LHCN-M2 (cell line): ENCODE measurements around the gene SLC22A17. TPM values are rescaled to one million over a fixed set of nuclear protein-coding genes. Genes with fewer than 3 reads are reported as not detected.

Experiments used
- DNase-seq: peaks from one replicate; pipeline ENCODE4 v3.0.0-alpha.2; 2012; ENCODE audit warnings: low read depth
- total RNA-seq: library from RNA; depleted of rRNA; stranded (reverse); fragments of >200 nt; gene quantifications from 2 replicates; pipeline ENCODE4 v1.2.3, GENCODE V29; 2014

SLC22A17 gene
- total RNA-seq, 1 experiment from 2014 or later: 13.5 TPM

GRCh38 chr14:23364164-23365035 lies 11.7 kb upstream of the SLC22A17 start:
- no peak for DNase-seq

GRCh38 chr14:23362200-23362599 lies 9.5 kb upstream of the SLC22A17 start:
- no peak for DNase-seq

DNA sequence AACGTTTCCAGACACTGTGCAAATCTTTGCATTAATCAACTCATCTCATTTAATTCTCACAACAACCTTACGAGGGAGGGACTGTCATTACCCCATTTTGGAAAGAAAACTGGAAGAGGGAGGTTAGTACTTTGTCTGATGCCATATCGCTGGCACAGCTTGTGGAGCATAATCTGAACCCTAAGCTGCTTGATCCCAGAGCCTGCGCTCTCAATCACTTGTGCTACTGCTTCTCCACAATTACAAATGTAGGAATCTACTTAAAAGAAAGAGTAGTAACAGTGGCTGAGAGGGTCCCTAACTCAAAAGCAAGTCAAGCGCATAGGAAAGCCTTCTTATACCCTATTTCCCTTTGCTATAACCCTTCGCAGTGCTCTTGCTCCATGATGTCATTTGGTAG lies 9.1 kb upstream of the SLC22A17 start:
- no peak for DNase-seq

GRCh38 chr14:23361320-23361719 lies 8.6 kb upstream of the SLC22A17 start:
- peak; percentile 12 for DNase-seq

- DNase-seq: no peak
Observed at GRCh38 chr14:23360496-23360895, 7.8 kb upstream of the SLC22A17 start.

DNA sequence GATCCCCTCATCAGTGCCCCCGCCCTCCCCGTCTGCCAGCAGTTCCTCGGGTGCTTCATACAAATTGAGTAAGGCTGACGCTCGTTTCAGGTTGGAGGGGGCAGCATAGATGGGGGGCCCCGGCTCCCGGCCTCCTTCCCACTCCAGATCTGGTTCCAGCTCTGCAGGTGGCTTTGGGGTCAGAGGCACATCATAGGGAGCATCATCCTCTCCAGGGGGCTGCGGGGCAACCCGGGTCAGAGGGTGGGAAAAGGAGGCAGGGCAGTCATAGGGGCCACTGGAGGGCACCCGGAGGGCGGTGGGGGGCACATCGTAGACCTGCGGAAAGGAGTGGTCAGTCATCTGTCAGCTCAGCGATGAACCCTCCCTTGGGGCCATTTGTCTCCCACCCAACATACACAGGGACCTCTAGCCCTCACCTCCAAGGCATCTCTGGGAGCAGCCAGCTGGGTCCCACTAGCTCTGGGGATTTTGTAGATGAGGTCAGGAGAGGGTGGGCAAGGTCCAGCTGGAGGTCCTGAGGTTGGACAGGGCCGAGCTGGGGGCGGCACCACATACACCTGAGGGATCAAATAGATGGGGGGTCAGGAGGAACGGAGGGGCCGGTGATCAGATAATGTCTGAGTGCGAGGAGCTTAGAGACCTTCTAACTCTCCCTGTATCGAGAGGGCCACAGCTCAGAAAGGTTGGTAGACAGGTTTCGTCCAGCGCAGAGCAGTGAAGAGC lies 7.2 kb upstream of the SLC22A17 start:
- DNase-seq: no peak

DNA sequence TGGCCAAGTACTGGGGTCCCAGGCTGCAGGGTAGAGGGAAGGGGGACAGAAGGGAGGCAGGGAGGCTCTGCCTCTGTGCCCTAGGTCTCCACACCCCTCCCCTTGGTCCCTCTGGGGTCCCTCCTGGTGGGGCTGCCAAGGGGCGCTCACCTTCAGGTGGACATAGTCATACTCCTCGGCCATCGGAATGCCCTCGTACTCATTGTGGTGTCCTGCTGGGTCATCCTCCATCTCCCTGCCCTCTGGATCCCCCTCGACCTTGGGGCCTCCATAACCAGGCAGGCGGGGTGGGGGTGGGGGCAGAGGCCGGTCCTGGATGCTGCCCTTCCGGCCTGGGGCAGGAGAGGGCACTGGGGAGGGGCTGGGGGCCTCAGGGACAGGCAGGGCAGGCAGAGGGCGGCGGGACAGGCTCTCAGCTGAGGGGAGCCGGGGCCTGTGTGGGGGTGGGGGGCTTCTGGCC lies 6.5 kb upstream of the SLC22A17 start:
- DNase-seq: no peak

- DNase-seq: no peak
Observed at GRCh38 chr14:23358553-23359166, 6.0 kb upstream of the SLC22A17 start.

DNA sequence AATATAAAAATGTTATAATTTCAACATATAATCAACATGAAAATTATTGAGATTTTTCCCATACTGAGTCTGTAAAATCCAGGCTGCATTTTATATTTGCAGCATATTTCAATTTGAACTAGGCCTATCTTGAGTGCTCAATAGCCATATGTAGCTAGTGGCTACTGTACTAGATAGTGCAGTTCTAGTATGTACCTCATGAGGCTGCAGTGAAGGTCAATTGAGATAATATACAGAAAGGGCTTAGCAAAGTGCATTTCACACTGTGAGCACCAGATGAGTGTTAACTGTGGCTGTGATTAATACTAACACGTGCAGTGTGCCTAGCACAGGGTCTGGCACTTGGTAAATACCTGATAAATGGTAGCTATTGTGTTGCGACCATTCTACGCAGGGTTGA lies 5.4 kb upstream of the SLC22A17 start:
- no peak for DNase-seq

GRCh38 chr14:23357261-23357660 lies 4.6 kb upstream of the SLC22A17 start:
- no peak for DNase-seq

DNA sequence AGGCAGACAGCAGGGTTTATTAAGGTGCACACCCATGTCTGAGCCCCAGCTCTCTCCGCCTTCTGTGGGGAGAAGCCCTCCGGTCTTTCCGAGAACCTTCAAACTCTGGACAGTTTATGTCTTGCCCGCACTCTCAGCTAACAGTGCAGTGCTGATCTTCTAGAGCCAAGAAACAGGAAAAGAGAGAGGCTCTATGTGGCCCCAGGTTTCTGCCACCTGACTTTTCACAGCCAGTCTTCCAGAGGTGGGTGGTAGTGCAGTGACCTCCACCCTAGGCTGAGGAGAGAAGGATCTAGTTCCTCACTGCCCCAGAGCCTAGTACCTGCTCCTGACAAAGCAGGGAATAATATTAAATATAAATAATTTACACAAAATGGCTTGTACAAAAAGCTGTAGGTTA lies 4.0 kb upstream of the SLC22A17 start:
- no peak for DNase-seq

DNA sequence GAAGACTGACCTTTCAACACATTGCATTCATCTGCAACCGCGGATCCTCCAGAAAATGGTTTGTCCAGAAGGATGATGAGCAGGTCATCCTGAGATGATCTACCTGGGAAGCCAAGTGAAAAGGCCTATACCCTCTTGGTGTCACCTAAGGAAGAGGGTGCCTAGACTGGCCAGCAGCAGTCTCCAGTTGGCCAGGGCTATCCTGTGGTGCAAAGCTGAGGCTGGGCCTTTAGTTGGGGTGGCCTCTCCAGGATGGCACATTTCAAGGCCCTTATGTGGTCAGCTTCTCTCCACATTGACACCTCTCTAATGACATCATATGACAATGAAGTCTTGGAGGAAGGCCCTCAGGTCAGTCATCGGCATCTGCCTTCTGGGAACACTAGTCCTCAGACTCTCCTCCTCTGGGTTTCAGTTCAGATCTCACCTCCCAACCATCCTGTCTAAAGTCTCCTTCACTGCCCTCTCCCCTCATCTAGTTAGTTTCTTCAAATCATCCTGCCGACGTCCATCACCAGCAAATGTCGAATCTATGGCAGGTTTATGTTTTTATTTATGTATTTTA lies 3.3 kb upstream of the SLC22A17 start:
- DNase-seq: no peak

DNA sequence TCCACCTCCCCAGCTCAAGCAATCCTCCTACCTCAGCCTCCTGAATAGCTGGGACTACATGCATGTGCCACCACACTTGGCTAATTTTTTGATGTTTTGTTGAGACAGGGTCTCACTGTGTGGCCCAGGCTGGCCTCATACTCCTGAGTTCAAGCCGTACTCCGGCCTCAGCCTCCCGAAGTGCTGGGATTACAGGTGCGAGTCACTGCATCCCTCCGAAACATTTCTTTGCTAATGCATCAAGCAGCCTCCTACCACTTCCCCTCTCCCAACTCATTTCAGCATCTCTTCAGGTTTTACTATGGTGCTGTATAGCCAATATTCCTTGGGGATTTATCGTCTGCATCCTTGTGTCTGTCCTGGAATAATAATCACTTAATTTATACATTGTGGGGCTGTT lies 2.3 kb upstream of the SLC22A17 start:
- no peak for DNase-seq

DNA sequence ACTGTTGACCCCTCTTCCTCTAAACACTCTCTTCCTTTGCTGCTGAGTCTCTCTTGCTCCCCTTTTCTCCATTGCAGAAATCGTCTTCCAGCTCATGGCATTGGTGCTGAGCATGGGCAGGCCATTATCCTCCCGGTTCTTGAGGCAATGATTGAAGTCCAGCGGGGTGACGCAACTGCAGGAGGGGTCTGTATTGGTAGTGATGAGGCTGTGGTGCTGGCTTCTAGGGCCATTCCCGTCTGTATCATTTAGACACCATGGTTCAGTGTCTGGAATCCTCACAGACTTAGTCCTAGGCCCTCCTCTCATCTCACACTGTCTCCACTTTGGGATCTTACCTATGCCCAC lies 720 bp upstream of the SLC22A17 start:
- DNase-seq: no peak

DNA sequence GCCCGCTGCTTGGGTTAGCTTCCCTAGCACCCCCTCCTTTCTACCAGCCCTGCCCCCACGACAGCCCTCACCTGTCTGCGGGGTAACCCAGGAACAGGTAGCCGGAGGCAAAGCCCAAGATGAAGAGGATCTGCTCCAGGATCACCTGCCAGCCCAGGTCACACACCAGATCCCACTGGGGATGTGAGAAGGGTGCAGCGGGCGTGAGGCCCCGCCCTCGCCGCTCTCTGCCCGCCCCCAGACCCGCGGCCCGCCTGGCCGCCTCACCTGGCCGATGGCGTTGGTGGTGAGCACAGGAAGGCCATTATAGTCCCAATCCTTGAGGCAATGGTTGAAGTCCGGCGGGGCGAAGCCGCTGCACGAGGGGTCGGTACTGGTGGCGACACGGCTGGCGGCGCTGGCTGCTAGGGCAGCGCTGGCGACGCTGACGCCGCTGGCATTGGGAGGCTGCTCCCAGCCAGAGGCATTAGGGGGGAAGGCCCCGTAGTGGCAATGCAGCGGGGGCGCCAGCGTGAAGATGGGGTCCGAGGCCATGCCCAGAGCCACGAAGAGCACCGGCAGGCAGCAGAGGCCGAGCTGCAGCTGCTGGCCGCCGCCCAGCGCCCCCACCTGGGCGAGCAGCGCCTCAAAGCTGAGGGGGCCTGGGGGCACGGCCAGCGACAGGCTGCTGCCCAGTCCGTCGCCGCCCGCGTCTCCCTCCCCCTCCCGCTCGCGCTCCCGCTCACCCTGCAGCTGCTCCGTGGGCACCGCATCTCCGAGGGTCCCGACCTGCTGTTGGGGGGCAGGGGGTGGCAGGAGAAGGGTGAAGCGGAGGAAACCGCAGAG lies 794 bp downstream of the SLC22A17 start:
- DNase-seq: no peak

DNA sequence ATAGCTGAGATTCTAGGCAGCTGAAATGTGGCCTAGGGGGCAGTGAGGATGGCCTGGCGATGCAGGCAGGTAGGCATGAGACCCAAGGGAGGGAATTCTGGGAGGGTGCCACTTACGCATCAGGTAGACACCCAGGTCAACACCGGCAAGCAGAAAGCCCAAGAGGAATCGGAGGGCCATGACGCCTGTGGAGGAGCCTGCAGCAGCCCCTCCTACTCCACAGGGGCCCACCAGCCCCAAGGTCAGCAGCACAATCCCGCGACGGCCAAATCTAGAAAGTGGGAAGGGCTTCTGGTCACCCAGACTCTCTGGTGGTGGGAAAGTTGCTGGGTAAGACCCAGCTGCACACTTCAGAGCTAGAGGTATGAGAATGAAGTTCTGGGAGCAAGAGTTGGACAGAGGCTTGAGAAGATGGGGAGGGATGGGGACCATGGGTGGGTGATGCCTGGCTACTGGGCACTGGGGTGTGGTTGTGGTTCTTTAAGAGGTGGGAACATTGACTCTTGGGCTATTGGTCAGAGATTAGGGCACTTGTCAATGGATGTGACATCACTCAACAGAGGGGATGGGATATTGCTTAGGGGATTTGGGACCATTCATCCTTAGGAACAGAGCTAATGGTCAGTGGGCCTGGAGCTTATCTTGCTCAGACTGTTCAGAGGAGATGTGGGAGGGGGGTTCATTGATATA lies 3.4 kb downstream of the SLC22A17 start:
- DNase-seq: no peak

DNA sequence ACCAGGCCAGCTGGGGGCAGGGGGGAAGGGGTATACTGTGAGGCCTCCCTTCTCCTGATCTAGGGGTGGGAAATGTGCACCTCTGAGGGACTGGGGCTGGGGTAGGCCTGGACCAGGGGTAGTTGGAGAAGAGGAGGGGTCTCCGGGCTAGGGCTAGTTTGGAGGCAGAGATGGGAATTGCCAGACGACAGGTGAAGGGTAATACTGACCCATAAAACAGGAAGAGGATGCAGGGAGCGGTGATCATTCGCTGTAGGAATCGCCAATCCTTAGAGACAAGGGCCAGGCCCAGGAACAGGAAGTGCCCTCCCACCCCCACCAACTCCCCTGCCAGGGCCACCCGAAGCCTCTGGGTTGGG lies 4.4 kb downstream of the SLC22A17 start:
- no peak for DNase-seq

DNA sequence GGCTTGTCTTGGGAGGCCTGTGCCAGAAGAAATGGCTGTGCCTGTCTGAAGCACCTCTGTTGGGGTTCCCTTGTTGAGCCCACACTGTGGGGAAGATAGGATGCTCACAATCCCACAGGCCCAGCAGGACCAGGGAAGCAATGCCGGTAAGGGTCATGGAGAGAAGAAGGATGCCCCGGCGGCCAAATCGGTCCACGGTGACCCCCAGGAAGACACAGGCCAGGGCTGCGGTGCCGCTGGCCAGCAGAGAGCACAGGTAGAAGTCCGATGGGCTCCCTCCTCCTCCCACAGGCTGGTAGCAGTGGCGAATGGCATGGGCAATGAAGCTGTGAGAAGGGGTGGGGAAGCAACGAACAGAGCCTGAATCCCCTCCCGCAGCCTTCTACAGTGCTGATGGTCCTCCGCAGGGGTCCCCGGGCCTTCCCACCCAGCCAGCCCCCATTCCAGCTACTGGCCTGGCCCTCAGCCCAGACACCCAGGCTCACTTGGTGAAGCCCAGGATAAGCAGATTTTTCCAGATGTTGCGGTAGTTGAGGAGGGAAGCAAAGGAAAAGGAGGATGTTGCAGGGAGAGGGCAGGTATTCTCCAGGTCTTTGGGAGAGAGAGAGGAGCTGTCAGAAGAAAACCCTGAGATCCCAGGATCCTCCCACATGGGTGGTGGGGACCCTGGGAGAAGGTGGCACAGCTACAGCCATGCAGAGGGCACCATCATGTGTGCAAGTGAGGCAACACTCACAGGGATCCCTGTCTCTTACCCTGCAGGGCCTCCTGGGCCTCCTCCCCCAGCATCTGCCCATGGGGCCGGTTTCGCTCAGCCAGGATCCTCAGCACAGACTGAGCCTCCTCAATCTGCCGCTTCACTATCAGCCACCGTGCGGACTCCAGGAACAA lies 5.0 kb downstream of the SLC22A17 start:
- no peak for DNase-seq

DNA sequence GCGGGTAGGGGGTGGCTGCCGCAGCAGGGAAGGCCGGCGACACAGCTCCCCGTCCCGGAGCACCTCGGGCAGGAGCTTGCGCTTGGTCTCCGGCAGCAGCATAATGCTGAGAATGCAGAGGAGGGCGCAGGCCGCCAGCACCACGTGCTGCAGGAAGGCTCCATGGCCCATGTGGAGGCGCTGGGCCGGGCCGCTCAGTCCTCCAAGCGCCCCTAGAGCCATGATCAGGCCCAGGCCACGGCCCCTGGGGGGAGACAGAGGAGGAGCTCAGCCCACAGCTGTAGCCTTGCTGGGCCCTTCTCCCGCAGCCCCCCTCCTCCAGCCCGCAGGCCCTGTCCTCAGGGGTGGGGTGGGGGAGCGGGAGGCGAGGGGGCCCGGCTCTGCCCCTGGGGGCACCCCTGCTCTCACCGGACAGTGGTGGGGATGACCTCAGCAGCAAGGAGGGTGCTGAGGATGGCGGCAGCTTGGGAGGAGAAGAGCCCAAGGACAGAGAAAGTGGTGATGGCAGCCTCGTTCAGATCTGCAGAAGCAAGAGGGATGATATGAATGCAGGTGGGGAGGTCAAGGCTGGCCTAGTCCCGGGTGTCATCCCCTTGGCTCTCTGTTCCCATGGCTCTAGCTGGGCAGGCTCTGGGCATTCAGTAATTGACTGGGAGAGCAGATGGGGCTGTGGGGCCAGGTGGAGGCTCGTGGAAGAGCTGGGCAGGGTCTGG lies 5.8 kb downstream of the SLC22A17 start:
- DNase-seq: no peak
